Lung (tissue), 12 donors: Measurements from ENCODE around the gene PCDH9. TPM values are rescaled to one million over a fixed set of nuclear protein-coding genes. Genes with fewer than 3 reads are reported as not detected.

Experiments
- ATAC-seq: fragments of 200-7000 bp; cut with Tn5 transposase; one replicate; pipeline ENCODE4 v1.9.1; 2020; ENCODE audit warnings: moderate number of reproducible peaks; ENCODE audit not compliant: insufficient read depth, low FRiP score
- DNase-seq, 3 donors: peaks; one replicate each; pipeline ENCODE4 v3.0.0-alpha.2; 2013 to 2017
- H3K27ac ChIP-seq, 2 donors: one replicate each; pipeline ENCODE4 v1.5.1; 2013; ENCODE audit warnings: mild to moderate bottlenecking in 2 of 2, moderate library complexity in 2 of 2, control low read depth in 1 of 2, inconsistent platforms in 1 of 2, low read depth in 1 of 2, low read length in 1 of 2
- H3K27me3 ChIP-seq, 3 donors: one replicate each; pipeline ENCODE4 v1.5.1; 2013; ENCODE audit warnings: low read length in 2 of 3; ENCODE audit not compliant: control insufficient read depth in 3 of 3, insufficient read depth in 3 of 3
- H3K36me3 ChIP-seq, 4 donors: one replicate each; pipeline ENCODE4 v1.5.1; 2013; ENCODE audit warnings: low read length in 4 of 4, mild to moderate bottlenecking in 1 of 4, moderate library complexity in 1 of 4; ENCODE audit not compliant: control insufficient read depth in 4 of 4, insufficient read depth in 4 of 4
- H3K4me1 ChIP-seq, 5 donors: one replicate each; pipeline ENCODE4 v1.5.1; 2013; ENCODE audit warnings: low read length in 5 of 5, mild to moderate bottlenecking in 2 of 5, moderate library complexity in 1 of 5; ENCODE audit not compliant: control insufficient read depth in 5 of 5, insufficient read depth in 5 of 5
- H3K4me3 ChIP-seq: one replicate; pipeline ENCODE4 v1.5.1; 2013; ENCODE audit warnings: mild to moderate bottlenecking, control low read depth, moderate library complexity
- H3K9ac ChIP-seq, 2 donors: one replicate each; pipeline ENCODE4 v1.5.1; 2013; ENCODE audit warnings: low read length in 2 of 2, control low read depth in 1 of 2; ENCODE audit not compliant: insufficient read depth in 1 of 2
- H3K9me3 ChIP-seq, 4 donors: one replicate each; pipeline ENCODE4 v1.5.1; 2013; ENCODE audit warnings: low read length in 3 of 4, mild to moderate bottlenecking in 1 of 4, moderate library complexity in 1 of 4; ENCODE audit not compliant: control insufficient read depth in 4 of 4, insufficient read depth in 3 of 4
- CTCF ChIP-seq: IDR thresholded peaks from 2 replicates; pipeline ENCODE4 v1.5.1; 2012; ENCODE audit warnings: mild to moderate bottlenecking; ENCODE audit errors: control extremely low read depth, extremely low read depth
- WGBS, 2 donors: extraction: QIAGEN DNeasy Blood & Tissue Kit; methylation state at CpG; one replicate each; pipeline ENCODE4 v1.1.7; 2013; 5-methylcytosine and 5-hydroxymethylcytosine counted together
- polyA plus RNA-seq, 2 donors: library from polyadenylated mRNA; stranded (reverse); fragments of 200-250 nt; gene quantifications; one replicate each; pipeline ENCODE4 v1.2.1, GENCODE V29; 2013
- total RNA-seq, 2 donors: library from RNA; depleted of rRNA in 1 of 2; stranded (reverse); fragments of >200 nt in 1 of 2; gene quantifications; one replicate each; pipeline ENCODE4 v1.2.1, GENCODE V29; 2014 to 2021
- donor health status: control.
- donor health status: control.
- donor health status: Bipolar disorder and iron deficiency.
- donor health status: healthy.
- donor health status: DM: yes; HTN: yes; CAD: no.

Gene PCDH9
- total and polyA plus RNA-seq, 4 donors = 0.68 to 22.2 (median 4.1) TPM

GRCh38 chr13:67146523-67147130 is 83.5 kb downstream of the PCDH9 start:
- Histone ChIP-seq H3K36me3 (no peaks in the 10 kb centered on the region), H3K4me1 (peaks cover 0 to 19% (median 6%) of the 10 kb centered on the region in 5 donors), H3K27me3 (no peaks in the 10 kb centered on the region), H3K9me3 (no peaks in the 10 kb centered on the region), H3K4me3 (no peak overlapping the region), H3K27ac (peak overlapping the region in 1 of 2 donors; percentile 88), H3K9ac (no peak overlapping the region)
- WGBS, 2 donors = 34% methylated on average over 4 of the region's 4 CpGs
- ATAC-seq = no peak
- TF ChIP-seq CTCF = no peak
- DNase-seq = peak in 2 of 3 donors; percentile 27 to 30

- 25 to 32% methylated on average over 1 of the region's 1 CpG for WGBS, 2 donors
- DNase-seq = no peak
- no peak for TF ChIP-seq CTCF
- no peaks in the 10 kb centered on the region for H3K9me3 ChIP-seq
- no peaks in the 10 kb centered on the region for H3K27me3 ChIP-seq
- no peak overlapping the region for H3K4me3 ChIP-seq
- H3K27ac ChIP-seq = no peak overlapping the region
- H3K9ac ChIP-seq = no peak overlapping the region
- no peak for ATAC-seq
- no peaks in the 10 kb centered on the region for H3K36me3 ChIP-seq
- H3K4me1 ChIP-seq = peaks cover 0 to 19% (median 6%) of the 10 kb centered on the region in 5 donors
Observed at GRCh38 chr13:67145950-67146349, 84.2 kb downstream of the PCDH9 start.

DNA sequence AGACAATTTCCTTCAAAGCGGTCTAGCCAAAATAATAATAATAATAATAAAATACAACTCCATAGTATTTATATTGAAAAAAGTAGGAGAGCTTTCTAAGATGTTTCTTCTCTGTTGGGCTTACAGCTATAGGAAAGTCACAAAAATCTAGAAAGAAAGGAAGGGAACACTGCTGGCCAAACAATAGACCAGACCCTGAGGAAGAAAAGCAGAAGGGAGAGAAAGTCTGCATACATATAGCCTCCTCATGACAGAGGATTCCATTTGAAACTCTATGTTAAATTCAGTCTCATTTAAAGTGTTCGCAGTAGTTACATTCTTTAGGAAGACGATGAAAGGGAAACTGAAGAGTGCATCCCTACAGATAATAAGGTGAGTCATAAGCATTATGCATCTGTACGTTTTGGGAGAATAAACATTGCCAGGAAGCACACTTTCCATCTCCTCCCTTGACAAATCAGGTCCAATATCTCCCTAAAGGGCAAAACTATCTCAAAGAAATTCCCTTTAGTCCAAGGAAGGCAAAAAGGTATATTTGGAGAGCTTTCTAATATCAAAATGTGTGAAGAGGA is 86.5 kb downstream of the PCDH9 start:
- H3K9me3 ChIP-seq = no peaks in the 10 kb centered on the region
- H3K4me1 ChIP-seq = peaks cover 0 to 20% (median 6%) of the 10 kb centered on the region in 5 donors
- no peak overlapping the region for H3K9ac ChIP-seq
- no peak for TF ChIP-seq CTCF
- ATAC-seq (no peak), DNase-seq (no peak)
- H3K27me3 ChIP-seq = no peaks in the 10 kb centered on the region
- H3K36me3 ChIP-seq = no peaks in the 10 kb centered on the region
- 72 to 81% methylated on average over 4 of the region's 4 CpGs for WGBS, 2 donors
- no peak overlapping the region for H3K27ac ChIP-seq
- H3K4me3 ChIP-seq = no peak overlapping the region
